GM12865 (cell line): Measurements from ENCODE around the gene TBC1D19.
A peak's percentile ranks its signal among the peaks of the same experiment; 100 is the strongest.

ENCODE experiments used
- DNase-seq: peaks from one replicate; pipeline ENCODE4 v3.0.0; 2010; ENCODE audit warnings: low read depth
- H3K4me3 ChIP-seq: 2 replicates; pipeline ENCODE4 v1.5.1; 2011; ENCODE audit warnings: mild to moderate bottlenecking, low read depth, low read length, control low read depth
- TF ChIP-seq, protein P1 (sequence below): IDR thresholded peaks from 2 replicates; pipeline ENCODE4 v1.5.1; 2011; ENCODE audit warnings: low read length, control low read depth, low read depth, inconsistent platforms; ENCODE audit not compliant: insufficient read depth; ENCODE audit errors: missing control alignments

Gene TBC1D19

DNA sequence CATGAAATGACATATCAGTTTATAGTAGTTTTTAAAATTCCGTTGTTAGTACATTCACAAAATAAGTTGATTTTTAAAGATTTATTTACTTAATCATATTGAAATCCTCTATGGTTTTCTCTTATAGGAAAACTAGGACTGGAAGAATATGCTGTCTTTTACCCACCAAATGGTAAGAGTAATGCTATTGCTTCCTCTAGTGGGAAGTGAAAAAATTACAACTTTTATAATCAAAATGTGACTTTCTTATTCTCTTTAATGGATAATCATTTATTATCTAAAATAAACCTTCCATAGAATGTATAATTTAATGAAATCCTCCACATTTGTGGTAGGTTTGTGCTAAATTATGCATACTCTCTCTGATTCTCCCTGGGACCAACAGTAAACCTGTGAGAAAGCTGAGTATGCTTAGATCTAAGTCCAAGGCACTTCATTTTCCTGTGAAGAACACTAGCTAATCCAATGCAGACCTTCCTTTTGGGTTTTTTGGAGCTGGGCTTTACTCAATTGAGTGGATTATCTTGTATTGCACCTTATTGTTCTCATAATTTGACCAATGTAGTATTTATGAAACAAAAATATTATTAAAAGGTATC lies 136.2 kb downstream of the TBC1D19 start:
- no peak overlapping the region for H3K4me3 ChIP-seq
- DNase-seq, result no peak
- TF ChIP-seq, protein P1, sequence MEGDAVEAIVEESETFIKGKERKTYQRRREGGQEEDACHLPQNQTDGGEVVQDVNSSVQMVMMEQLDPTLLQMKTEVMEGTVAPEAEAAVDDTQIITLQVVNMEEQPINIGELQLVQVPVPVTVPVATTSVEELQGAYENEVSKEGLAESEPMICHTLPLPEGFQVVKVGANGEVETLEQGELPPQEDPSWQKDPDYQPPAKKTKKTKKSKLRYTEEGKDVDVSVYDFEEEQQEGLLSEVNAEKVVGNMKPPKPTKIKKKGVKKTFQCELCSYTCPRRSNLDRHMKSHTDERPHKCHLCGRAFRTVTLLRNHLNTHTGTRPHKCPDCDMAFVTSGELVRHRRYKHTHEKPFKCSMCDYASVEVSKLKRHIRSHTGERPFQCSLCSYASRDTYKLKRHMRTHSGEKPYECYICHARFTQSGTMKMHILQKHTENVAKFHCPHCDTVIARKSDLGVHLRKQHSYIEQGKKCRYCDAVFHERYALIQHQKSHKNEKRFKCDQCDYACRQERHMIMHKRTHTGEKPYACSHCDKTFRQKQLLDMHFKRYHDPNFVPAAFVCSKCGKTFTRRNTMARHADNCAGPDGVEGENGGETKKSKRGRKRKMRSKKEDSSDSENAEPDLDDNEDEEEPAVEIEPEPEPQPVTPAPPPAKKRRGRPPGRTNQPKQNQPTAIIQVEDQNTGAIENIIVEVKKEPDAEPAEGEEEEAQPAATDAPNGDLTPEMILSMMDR, result peak; percentile 32

DNA sequence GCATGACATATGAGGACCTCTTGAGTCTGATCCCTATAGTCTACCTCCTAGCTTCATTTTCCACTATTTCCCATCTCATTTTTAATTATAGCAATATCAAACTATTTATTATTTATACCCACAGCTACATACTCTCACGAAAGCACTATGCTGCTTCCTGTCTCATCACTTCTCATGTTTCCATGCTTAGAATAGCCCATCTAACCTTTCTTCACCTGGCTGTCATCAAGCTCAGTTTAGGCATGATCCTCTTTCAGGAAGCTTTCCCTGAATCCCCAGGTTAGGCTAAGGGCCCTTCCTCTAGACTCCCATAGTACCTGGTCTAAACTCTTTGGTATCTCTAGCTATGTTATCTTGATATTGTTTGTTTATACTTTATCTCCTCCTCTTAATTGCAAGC lies 137.8 kb downstream of the TBC1D19 start:
- no peak overlapping the region for H3K4me3 ChIP-seq
- TF ChIP-seq, protein P1, result no peak
- no peak for DNase-seq

DNA sequence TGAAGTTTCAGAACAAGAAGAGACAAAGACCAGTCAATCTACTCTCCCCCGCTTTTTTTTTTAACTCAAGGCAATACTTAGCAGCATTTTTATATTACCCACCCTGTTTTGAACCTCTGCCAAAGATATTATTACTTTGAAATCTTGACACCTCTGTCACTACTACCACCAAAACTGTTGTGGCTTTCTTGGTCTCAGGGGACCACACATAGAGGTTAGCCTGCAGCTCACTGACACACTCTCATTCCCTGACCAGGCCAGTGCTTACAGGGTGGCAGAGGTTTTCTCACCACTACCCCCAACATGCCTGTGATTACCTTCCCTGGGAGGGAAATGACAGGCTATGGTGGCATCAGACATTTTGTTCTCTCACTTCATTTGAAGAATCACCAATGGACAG lies 139.3 kb downstream of the TBC1D19 start:
- no peak overlapping the region for H3K4me3 ChIP-seq
- DNase-seq, result peak; percentile 81
- TF ChIP-seq, protein P1, result no peak

DNA sequence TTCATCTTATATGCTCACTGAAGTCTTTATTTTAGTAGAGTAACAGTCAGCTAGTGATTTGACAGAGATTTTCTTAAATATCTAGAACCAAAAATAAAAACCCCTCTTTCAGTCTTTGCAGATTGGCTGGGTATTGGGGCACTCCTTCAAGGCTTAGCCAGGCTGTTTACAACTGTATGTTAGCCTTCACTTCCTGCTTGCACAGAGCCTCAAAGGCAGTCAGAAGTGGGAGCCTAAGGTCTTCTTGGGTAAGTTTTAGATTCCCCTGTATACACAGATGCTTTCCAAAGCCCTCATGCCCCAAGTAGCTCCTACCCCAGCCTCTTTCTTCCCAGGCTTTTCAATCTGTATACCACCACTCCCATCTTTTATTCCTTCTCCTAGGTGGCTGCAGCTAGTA lies 140.7 kb downstream of the TBC1D19 start:
- TF ChIP-seq, protein P1, result no peak
- DNase-seq, result peak; percentile 21
- no peak overlapping the region for H3K4me3 ChIP-seq

DNA sequence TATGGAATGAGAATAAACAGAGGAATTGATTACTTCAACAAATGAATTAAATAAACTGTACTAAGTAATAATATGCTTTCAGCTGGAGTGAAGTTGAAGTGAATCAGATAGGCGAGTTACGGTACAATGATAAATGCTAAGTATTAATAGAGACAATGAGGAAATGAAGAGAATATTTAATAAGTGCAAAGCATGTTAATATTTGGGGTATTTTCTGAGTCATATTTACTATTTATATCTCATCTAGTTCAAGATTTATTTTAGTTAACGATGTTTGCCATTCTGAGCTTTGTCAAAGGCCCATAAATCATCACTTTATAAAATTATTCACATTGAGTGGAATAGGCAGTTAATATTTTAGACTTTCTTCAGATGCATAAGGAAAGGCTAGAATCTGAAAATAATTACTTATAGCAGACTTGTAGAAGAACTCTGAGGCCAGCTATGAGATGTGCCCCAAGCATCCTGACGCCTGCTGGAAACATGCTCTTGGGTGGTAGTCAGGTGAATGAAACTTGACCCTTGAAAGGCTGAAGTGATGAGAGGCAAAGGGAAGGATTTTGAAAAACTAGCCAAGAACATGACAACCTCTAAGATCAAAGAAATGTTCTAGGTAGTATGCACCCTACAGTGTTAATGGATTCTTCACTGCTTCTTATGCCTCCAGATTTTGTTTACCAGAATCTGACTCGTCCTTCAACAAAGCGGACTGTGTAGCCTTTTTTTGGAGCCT lies 142.9 kb downstream of the TBC1D19 start:
- TF ChIP-seq, protein P1, result no peak
- DNase-seq, result no peak
- H3K4me3 ChIP-seq, result no peak overlapping the region

DNA sequence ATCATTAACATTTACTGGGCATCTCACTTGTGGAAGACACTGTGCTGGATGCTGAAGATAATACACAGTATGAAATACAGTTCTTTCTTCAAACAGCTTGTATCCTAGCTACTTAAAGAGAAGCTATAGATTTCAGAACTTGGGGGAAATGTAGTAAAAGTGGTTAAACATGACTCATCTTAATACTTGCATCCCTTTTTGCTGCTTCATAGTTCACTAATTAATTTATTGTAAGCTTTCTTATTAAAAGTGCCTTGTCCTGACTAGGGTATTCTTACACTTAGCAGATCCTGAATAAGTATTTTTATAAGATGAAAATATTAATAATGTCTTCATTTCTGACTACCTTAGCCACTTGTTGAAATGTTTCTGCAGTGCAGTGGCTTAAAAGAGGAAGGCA lies 144.0 kb downstream of the TBC1D19 start:
- TF ChIP-seq, protein P1, result no peak
- H3K4me3 ChIP-seq, result no peak overlapping the region
- no peak for DNase-seq
